Naive thymus-derived CD4-positive, alpha-beta T cell (primary cell): ENCODE data around the gene PNPO. TPM values are rescaled to one million over a fixed set of nuclear protein-coding genes. Genes with fewer than 3 reads are reported as not detected.
"Not testable (repeated sequence)": the region's sequence is repeated elsewhere in the genome, so short reads cannot be mapped to it uniquely, and the experiment has no call there.

ENCODE experiments used
- ATAC-seq: fragments of 150-1000 bp; cut with Tn5 transposase; 2 replicates; pipeline ENCODE4 v1.10.0; 2021; ENCODE audit warnings: mild to moderate bottlenecking, moderate library complexity
- CTCF ChIA-PET: fragments of 350-600 bp; sonication (Branson Sonifier 250); formaldehyde crosslinking; loops from one replicate; lab custom pipeline; 2021; ENCODE audit warnings: antibody characterized with exemption; lab: Charles Lee
- POLR2A ChIA-PET: fragments of 350-600 bp; sonication (Branson Sonifier 250); formaldehyde crosslinking; loops from one replicate; lab custom pipeline; 2021; ENCODE audit warnings: antibody characterized with exemption, inconsistent platforms; lab: Charles Lee
- DNase-seq, 9 donors: peaks; one replicate each; pipeline versions ENCODE4 v3.0.0 to v3.0.0-alpha.2; 2020 to 2022; ENCODE audit warnings: mixed read lengths in 1 of 9
- H3K27ac ChIP-seq: one replicate; pipeline ENCODE4 v1.7.0; 2013; ENCODE audit warnings: mild to moderate bottlenecking, low read depth, low read length, moderate library complexity
- H3K27me3 ChIP-seq, 2 donors: one replicate each; pipeline ENCODE4 v1.7.0; 2013; ENCODE audit warnings: low read length in 2 of 2, mild to moderate bottlenecking in 2 of 2, moderate library complexity in 2 of 2; ENCODE audit not compliant: control insufficient read depth in 2 of 2, insufficient read depth in 2 of 2
- H3K36me3 ChIP-seq, 3 experiments: 1 replicate in 2 of 3; 2 replicates in 1 of 3; pipeline ENCODE4 v1.7.0; 2013; ENCODE audit warnings: low read length in 3 of 3, mild to moderate bottlenecking in 3 of 3, moderate library complexity in 1 of 3; ENCODE audit not compliant: insufficient read depth in 3 of 3, control insufficient read depth in 2 of 3
- H3K4me1 ChIP-seq, 2 donors: one replicate each; pipeline ENCODE4 v1.7.0; 2013; ENCODE audit warnings: low read length in 2 of 2, mild to moderate bottlenecking in 2 of 2, moderate library complexity in 1 of 2; ENCODE audit not compliant: control insufficient read depth in 2 of 2, insufficient read depth in 2 of 2
- H3K4me3 ChIP-seq: 2 replicates; pipeline ENCODE4 v1.7.0; 2013; ENCODE audit warnings: mild to moderate bottlenecking, low read length
- H3K9me3 ChIP-seq, 3 experiments: 1 replicate in 2 of 3; 2 replicates in 1 of 3; pipeline ENCODE4 v1.7.0; 2013; ENCODE audit warnings: low read length in 3 of 3; ENCODE audit not compliant: control insufficient read depth in 2 of 3
- H3K27ac Mint-ChIP-seq, 9 donors: one replicate each; pipeline ENCODE4 v1.8.0; 2020 to 2022; ENCODE audit warnings: mixed read lengths in 9 of 9, mild to moderate bottlenecking in 8 of 9, moderate library complexity in 5 of 9, inconsistent platforms in 2 of 9
- H3K27me3 Mint-ChIP-seq, 5 donors: one replicate each; pipeline ENCODE4 v1.8.0; 2021 to 2022; ENCODE audit warnings: mixed read lengths in 5 of 5, mild to moderate bottlenecking in 1 of 5
- H3K36me3 Mint-ChIP-seq, 5 donors: one replicate each; pipeline ENCODE4 v1.8.0; 2020 to 2022; ENCODE audit warnings: mixed read lengths in 5 of 5, mild to moderate bottlenecking in 3 of 5, inconsistent platforms in 1 of 5
- H3K4me1 Mint-ChIP-seq, 7 donors: one replicate each; pipeline ENCODE4 v1.8.0; 2020 to 2022; ENCODE audit warnings: mixed read lengths in 7 of 7, mild to moderate bottlenecking in 3 of 7, inconsistent platforms in 1 of 7
- H3K4me3 Mint-ChIP-seq, 10 donors: one replicate each; pipeline ENCODE4 v1.8.0; 2020 to 2022; ENCODE audit warnings: mild to moderate bottlenecking in 10 of 10, mixed read lengths in 10 of 10, moderate library complexity in 6 of 10, inconsistent platforms in 2 of 10
- H3K9me3 Mint-ChIP-seq, 11 donors: one replicate each; pipeline ENCODE4 v1.8.0; 2020 to 2022; ENCODE audit warnings: mixed read lengths in 11 of 11, mild to moderate bottlenecking in 4 of 11, inconsistent platforms in 1 of 11, moderate library complexity in 1 of 11
- intact Hi-C, 2 donors: fragments of 100-400 bp; cut with micrococcal nuclease; formaldehyde crosslinking; loops; one replicate each; pipeline ENCODE4 v1.15.1; 2023
- polyA plus RNA-seq, 2 donors: library from polyadenylated mRNA; unstranded; fragments of 300-500 nt; fragmentation: Illumina TruSeq; gene quantifications; one replicate each; pipeline ENCODE4 v1.2.3, GENCODE V29; 2021
- total RNA-seq, 6 experiments: library from RNA in 5 of 6; stranded (reverse) in 5 of 6; gene quantifications; 1 replicate in 5 of 6; 2 replicates in 1 of 6; pipeline ENCODE4 v1.2.3 and lab custom pipeline; 2021 to 2026

Gene PNPO
- total and polyA plus RNA-seq, 7 experiments from 2014 or later = 12.0 to 35.7 (median 16.2) TPM

DNA sequence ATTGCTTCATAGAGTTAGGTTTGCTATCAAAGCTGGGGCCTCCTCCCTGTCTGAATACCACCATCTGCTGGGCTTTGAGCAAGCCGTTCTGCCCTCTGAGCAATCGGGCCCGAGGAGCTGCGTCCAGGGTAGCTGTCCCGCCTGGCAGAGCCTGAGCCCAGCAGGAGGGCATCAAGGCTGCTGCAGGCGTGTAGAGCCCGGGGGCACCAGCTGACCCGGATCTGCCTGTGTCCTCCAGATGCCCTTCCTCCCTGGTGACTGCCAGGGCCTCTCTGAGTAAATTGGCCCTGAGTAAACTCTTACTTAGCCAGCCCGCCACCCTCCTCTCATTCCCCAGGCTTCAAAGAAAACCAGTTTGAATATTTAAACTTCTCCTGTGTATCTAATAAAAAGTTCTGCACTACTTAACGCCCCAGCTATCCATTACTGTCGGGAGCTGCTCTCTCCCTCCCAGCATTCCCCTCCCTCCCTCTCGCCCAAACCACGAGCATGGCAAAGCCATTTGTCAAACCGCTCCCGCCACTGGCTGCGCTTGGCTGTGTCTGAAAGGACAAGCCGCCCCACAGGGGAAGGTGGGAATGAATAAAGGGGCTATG, 46.0 kb downstream of the PNPO start:
- H3K27me3 ChIP-seq = no peaks in the 10 kb centered on the region
- DNase-seq (no peak), ATAC-seq (no peak)
- CTCF ChIA-PET = interaction anchor here (1.5 kb wide), 1 partner anchor 37 kb away, joined by 10 read pairs; no protein-coding TSS in a partner anchor
- H3K4me3 Mint-ChIP-seq = no peak overlapping the region
- POLR2A ChIA-PET = no interaction called here
- no peaks in the 10 kb centered on the region for H3K4me1 ChIP-seq
- H3K36me3 Mint-ChIP-seq = peaks cover 0 to 6% (median 0%) of the 10 kb centered on the region in 5 donors
- no peak overlapping the region for H3K27ac ChIP-seq
- intact Hi-C loops = no loop called here
- H3K9me3 Mint-ChIP-seq = no peaks in the 10 kb centered on the region
- H3K27me3 Mint-ChIP-seq = peaks cover 0 to 2% (median 0%) of the 10 kb centered on the region in 5 donors
- peaks cover 0 to 18% (median 0%) of the 10 kb centered on the region in 3 experiments for H3K36me3 ChIP-seq
- no peaks in the 10 kb centered on the region for H3K9me3 ChIP-seq
- H3K4me3 ChIP-seq = no peak overlapping the region
- peaks cover 0 to 14% (median 0%) of the 10 kb centered on the region in 7 donors for H3K4me1 Mint-ChIP-seq
- H3K27ac Mint-ChIP-seq = no peak overlapping the region

DNA sequence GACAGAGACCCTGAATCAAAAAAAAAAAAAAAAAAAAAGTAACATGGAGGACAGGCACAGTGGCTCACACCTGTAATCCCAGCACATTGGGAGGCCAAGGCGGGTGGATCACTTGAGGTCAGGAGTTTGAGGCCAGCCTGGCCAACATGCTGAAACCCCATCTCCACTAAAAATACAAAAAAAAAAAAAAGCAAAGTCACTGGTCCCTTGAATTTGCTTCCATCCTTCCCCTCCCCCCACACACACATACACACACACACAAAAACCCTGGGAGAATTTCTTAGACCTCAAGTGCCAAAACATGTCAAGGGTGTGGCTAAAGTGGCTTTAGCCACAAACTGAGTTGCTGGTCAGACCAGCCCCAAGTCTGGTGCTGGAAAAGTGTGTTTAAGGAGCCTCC, 47.1 kb downstream of the PNPO start:
- H3K4me3 ChIP-seq, CTCF ChIA-PET, H3K9me3 Mint-ChIP-seq, H3K9me3 ChIP-seq, H3K27me3 ChIP-seq, H3K36me3 Mint-ChIP-seq, H3K27ac ChIP-seq, DNase-seq, H3K36me3 ChIP-seq, intact Hi-C loops, ATAC-seq, POLR2A ChIA-PET, H3K4me1 ChIP-seq, H3K4me3 Mint-ChIP-seq, H3K27me3 Mint-ChIP-seq: not testable (repeated sequence)
- H3K27ac Mint-ChIP-seq = peak overlapping the region in 1 of 9 donors; percentile 29
- peaks cover 0 to 14% (median 0%) of the 10 kb centered on the region in 7 donors for H3K4me1 Mint-ChIP-seq

GRCh38 chr17:47989159-47989558, 47.8 kb downstream of the PNPO start:
- Histone ChIP-seq H3K4me1 (no peaks in the 10 kb centered on the region), H3K4me3 (no peak overlapping the region), H3K9me3 (no peaks in the 10 kb centered on the region), H3K36me3 (no peaks in the 10 kb centered on the region), H3K27me3 (no peaks in the 10 kb centered on the region), H3K27ac (no peak overlapping the region)
- peak overlapping the region in 1 of 9 donors; percentile 29 for H3K27ac Mint-ChIP-seq
- H3K4me1 Mint-ChIP-seq = peaks cover 0 to 14% (median 0%) of the 10 kb centered on the region in 7 donors
- no peaks in the 10 kb centered on the region for H3K36me3 Mint-ChIP-seq
- ChIA-PET CTCF (no interaction called here), POLR2A (no interaction called here)
- H3K4me3 Mint-ChIP-seq = no peak overlapping the region
- DNase-seq = no peak
- H3K27me3 Mint-ChIP-seq = peaks cover 0 to 6% (median 3%) of the 10 kb centered on the region in 5 donors
- ATAC-seq = no peak
- peaks cover 0 to 2% (median 0%) of the 10 kb centered on the region in 11 donors for H3K9me3 Mint-ChIP-seq
- intact Hi-C loops = no loop called here

- DNase-seq (no peak), ATAC-seq (no peak)
- Histone ChIP-seq H3K9me3 (no peaks in the 10 kb centered on the region), H3K36me3 (no peaks in the 10 kb centered on the region), H3K4me3 (no peak overlapping the region), H3K27ac (no peak overlapping the region), H3K27me3 (no peaks in the 10 kb centered on the region), H3K4me1 (no peaks in the 10 kb centered on the region)
- Mint-ChIP-seq H3K27me3 (peaks cover 0 to 10% (median 4%) of the 10 kb centered on the region in 5 donors), H3K27ac (peak overlapping the region in 1 of 9 donors; percentile 29), H3K36me3 (no peaks in the 10 kb centered on the region), H3K9me3 (peaks cover 0 to 3% (median 0%) of the 10 kb centered on the region in 11 donors), H3K4me3 (no peak overlapping the region), H3K4me1 (peaks cover 0 to 14% (median 0%) of the 10 kb centered on the region in 7 donors)
- intact Hi-C loops = no loop called here
- CTCF ChIA-PET = no interaction called here
- POLR2A ChIA-PET = no interaction called here
These were observed 48.3 kb downstream of the PNPO start for GRCh38 chr17:47989700-47990099.

GRCh38 chr17:47990962-47991731, 49.8 kb downstream of the PNPO start:
- CTCF ChIA-PET = no interaction called here
- Mint-ChIP-seq H3K36me3 (no peaks in the 10 kb centered on the region), H3K27me3 (peaks cover 0 to 10% (median 4%) of the 10 kb centered on the region in 5 donors)

DNA sequence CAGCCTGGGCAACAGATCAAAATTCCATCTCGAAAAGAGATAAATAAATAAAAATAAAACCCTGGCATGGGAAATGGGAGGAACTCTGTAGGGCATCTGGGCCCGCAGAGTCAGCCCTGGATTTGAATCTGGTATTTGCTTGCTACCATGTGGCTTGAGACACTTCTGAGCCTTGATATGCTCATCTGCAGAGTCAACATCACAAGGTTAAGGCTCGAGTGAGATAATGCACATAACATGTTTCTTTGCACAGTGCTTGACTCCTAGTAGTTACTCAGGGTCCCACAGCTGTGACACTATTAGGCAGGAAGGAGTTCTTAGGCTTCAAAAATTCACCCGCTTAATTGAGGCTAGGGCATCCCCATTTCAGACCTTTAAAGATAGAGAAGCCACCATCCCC, 50.8 kb downstream of the PNPO start:
- Mint-ChIP-seq H3K4me3 (no peak overlapping the region), H3K27ac (no peak overlapping the region), H3K4me1 (peaks cover 0 to 14% (median 0%) of the 10 kb centered on the region in 7 donors), H3K36me3 (no peaks in the 10 kb centered on the region), H3K9me3 (peaks cover 0 to 3% (median 0%) of the 10 kb centered on the region in 11 donors), H3K27me3 (peaks cover 0 to 16% (median 5%) of the 10 kb centered on the region in 5 donors)
- H3K27ac ChIP-seq = no peak overlapping the region
- no peak overlapping the region for H3K4me3 ChIP-seq
- no peak for DNase-seq
- H3K4me1 ChIP-seq = no peaks in the 10 kb centered on the region
- no peaks in the 10 kb centered on the region for H3K36me3 ChIP-seq
- H3K27me3 ChIP-seq = no peaks in the 10 kb centered on the region
- CTCF ChIA-PET = no interaction called here
- intact Hi-C loops = no loop called here
- ATAC-seq = no peak
- POLR2A ChIA-PET = no interaction called here
- H3K9me3 ChIP-seq = no peaks in the 10 kb centered on the region

More at GRCh38 chr17:47990962-47991731, 49.8 kb downstream of the PNPO start:
- Histone ChIP-seq H3K4me3 (no peak overlapping the region), H3K27ac (no peak overlapping the region), H3K36me3 (no peaks in the 10 kb centered on the region), H3K27me3 (no peaks in the 10 kb centered on the region), H3K4me1 (no peaks in the 10 kb centered on the region), H3K9me3 (no peaks in the 10 kb centered on the region)
- intact Hi-C loops = no loop called here
- peaks cover 0 to 3% (median 0%) of the 10 kb centered on the region in 11 donors for H3K9me3 Mint-ChIP-seq
- H3K4me3 Mint-ChIP-seq = no peak overlapping the region
- ATAC-seq (no peak), DNase-seq (no peak)
- peaks cover 0 to 14% (median 0%) of the 10 kb centered on the region in 7 donors for H3K4me1 Mint-ChIP-seq
- H3K27ac Mint-ChIP-seq = no peak overlapping the region
- POLR2A ChIA-PET = no interaction called here
